ENCODE results near the gene MTMR3.

MTMR3 gene

GRCh38 chr22:30073743-30074142, 190.8 kb downstream of the MTMR3 start:
- no peak for TF ChIP-seq CTCF (IDR thresholded peaks at IDR 0.05; ENCODE audit: low read depth, low read length)
- no peaks in the 10 kb centered on the region for H3K36me3 ChIP-seq
- peaks cover 8% of the 10 kb centered on the region; the same call in 1 of the 2 replicates for H3K27me3 ChIP-seq
- H3K9me3 ChIP-seq = no peaks in the 10 kb centered on the region
- H3K4me3 ChIP-seq (ENCODE audit: low read depth, low read length) = no peak overlapping the region
- H3K4me1 ChIP-seq = no peaks in the 10 kb centered on the region
- DNase-seq = no peak

GRCh38 chr22:30074147-30074546, 191.2 kb downstream of the MTMR3 start:
- TF ChIP-seq CTCF (IDR thresholded peaks at IDR 0.05; ENCODE audit: low read depth, low read length) = no peak
- no peak for DNase-seq
- Histone ChIP-seq H3K9me3 (no peaks in the 10 kb centered on the region), H3K27me3 (peaks cover 8% of the 10 kb centered on the region; the same call in 1 of the 2 replicates), H3K4me3 (ENCODE audit: low read depth, low read length) (no peak overlapping the region), H3K4me1 (no peaks in the 10 kb centered on the region), H3K36me3 (no peaks in the 10 kb centered on the region)

GRCh38 chr22:30074994-30075393, 192.0 kb downstream of the MTMR3 start:
- no peak for DNase-seq
- H3K4me3 ChIP-seq (ENCODE audit: low read depth, low read length) = no peak overlapping the region
- TF ChIP-seq CTCF (IDR thresholded peaks at IDR 0.05; ENCODE audit: low read depth, low read length) = no peak
- peaks cover 8% of the 10 kb centered on the region; the same call in 1 of the 2 replicates for H3K27me3 ChIP-seq
- no peaks in the 10 kb centered on the region for H3K9me3 ChIP-seq
- no peaks in the 10 kb centered on the region for H3K36me3 ChIP-seq
- H3K4me1 ChIP-seq = no peaks in the 10 kb centered on the region

GRCh38 chr22:30077279-30077880, 194.4 kb downstream of the MTMR3 start:
- H3K9me3 ChIP-seq = no peaks in the 10 kb centered on the region
- no peak for TF ChIP-seq CTCF (IDR thresholded peaks at IDR 0.05; ENCODE audit: low read depth, low read length)
- H3K4me3 ChIP-seq (ENCODE audit: low read depth, low read length) = no peak overlapping the region
- H3K36me3 ChIP-seq = no peaks in the 10 kb centered on the region
- no peaks in the 10 kb centered on the region for H3K4me1 ChIP-seq
- peaks cover 8% of the 10 kb centered on the region; the same call in 1 of the 2 replicates for H3K27me3 ChIP-seq
- DNase-seq = no peak

GRCh38 chr22:30078320-30079311, 195.6 kb downstream of the MTMR3 start:
- no peak for DNase-seq
- Histone ChIP-seq H3K4me1 (no peaks in the 10 kb centered on the region), H3K9me3 (no peaks in the 10 kb centered on the region), H3K4me3 (ENCODE audit: low read depth, low read length) (no peak overlapping the region), H3K27me3 (peaks cover 8% of the 10 kb centered on the region; the same call in 1 of the 2 replicates), H3K36me3 (no peaks in the 10 kb centered on the region)
- no peak for TF ChIP-seq CTCF (IDR thresholded peaks at IDR 0.05; ENCODE audit: low read depth, low read length)
